IPS-11a (cell line): ENCODE data around the gene ZBTB12.
"Not testable (repeated sequence)": the region's sequence is repeated elsewhere in the genome, so short reads cannot be mapped to it uniquely, and the experiment has no call there.

Source experiments
- H3K4me3 ChIP-seq: one replicate; pipeline ENCODE4 v1.5.1; 2013; ENCODE audit warnings: low read depth, low read length, control low read depth

The ZBTB12 gene

GRCh38 chr6:31877125-31877650 is 24.7 kb downstream of the ZBTB12 start:
- H3K4me3 ChIP-seq = no peak overlapping the region

GRCh38 chr6:31876357-31876756 is 25.5 kb downstream of the ZBTB12 start:
- no peak overlapping the region for H3K4me3 ChIP-seq

GRCh38 chr6:31875877-31876276 is 26.0 kb downstream of the ZBTB12 start:
- H3K4me3 ChIP-seq = no peak overlapping the region

GRCh38 chr6:31874836-31875572 is 26.9 kb downstream of the ZBTB12 start:
- no peak overlapping the region for H3K4me3 ChIP-seq

GRCh38 chr6:31874084-31874670 is 27.7 kb downstream of the ZBTB12 start:
- no peak overlapping the region for H3K4me3 ChIP-seq

GRCh38 chr6:31871046-31871659 is 30.7 kb downstream of the ZBTB12 start:
- no peak overlapping the region for H3K4me3 ChIP-seq

- H3K4me3 ChIP-seq = no peak overlapping the region
Observed at GRCh38 chr6:31870385-31870921, 31.4 kb downstream of the ZBTB12 start.

- no peak overlapping the region for H3K4me3 ChIP-seq
Observed at GRCh38 chr6:31869343-31869742, 32.5 kb downstream of the ZBTB12 start.

GRCh38 chr6:31868658-31868971 is 33.3 kb downstream of the ZBTB12 start:
- not testable (repeated sequence) for H3K4me3 ChIP-seq

GRCh38 chr6:31865205-31866118 is 36.4 kb downstream of the ZBTB12 start:
- H3K4me3 ChIP-seq = no peak overlapping the region

GRCh38 chr6:31864818-31865204 is 37.1 kb downstream of the ZBTB12 start:
- H3K4me3 ChIP-seq = no peak overlapping the region

- H3K4me3 ChIP-seq = peak overlapping the region; percentile 72
Observed at GRCh38 chr6:31864123-31864562, 37.7 kb downstream of the ZBTB12 start.

- peak within 1 kb of the TSS; percentile 77 for H3K4me3 ChIP-seq
Observed at GRCh38 chr6:31862344-31863235, 39.3 kb downstream of the ZBTB12 start, which contains the start of gene NEU1. NEU1 (minus strand) TSS chr6:31862821; CDS start chr6:31862776, 45 bp downstream.

- peak overlapping the region; percentile 77 for H3K4me3 ChIP-seq
Observed at GRCh38 chr6:31861919-31862343, 40.0 kb downstream of the ZBTB12 start.

GRCh38 chr6:31861150-31861549 is 40.7 kb downstream of the ZBTB12 start:
- H3K4me3 ChIP-seq = no peak overlapping the region

GRCh38 chr6:31860349-31860748 is 41.5 kb downstream of the ZBTB12 start:
- H3K4me3 ChIP-seq = no peak overlapping the region

- H3K4me3 ChIP-seq = no peak overlapping the region
Observed at GRCh38 chr6:31859923-31860322, 42.0 kb downstream of the ZBTB12 start.

GRCh38 chr6:31858707-31859106 is 43.2 kb downstream of the ZBTB12 start:
- H3K4me3 ChIP-seq = no peak overlapping the region

- not testable (repeated sequence) for H3K4me3 ChIP-seq
Observed at GRCh38 chr6:31857774-31858173, 44.1 kb downstream of the ZBTB12 start.
